HL-60 (cell line): ENCODE data around the gene FIGNL2.

ENCODE experiments used
- DNase-seq, 2 experiments: peaks; one replicate each; pipeline ENCODE4 v3.0.0-alpha.2; 2010 to 2020; ENCODE audit warnings: low read depth in 1 of 2, low spot score in 1 of 2
- H3K27ac ChIP-seq: fragments of 250-450 bp; sonication (Bioruptor Pico); replicated peaks from 2 replicates; pipeline ENCODE4 v1.5.1; 2020; ENCODE audit warnings: mild to moderate bottlenecking, moderate library complexity
- H3K27me3 ChIP-seq: fragments of 250-450 bp; sonication (Bioruptor Pico); 2 replicates; pipeline ENCODE4 v1.5.1; 2021; ENCODE audit warnings: mild to moderate bottlenecking, moderate library complexity; ENCODE audit not compliant: insufficient read depth, poor library complexity, severe bottlenecking
- H3K4me3 ChIP-seq: replicated peaks from 2 replicates; pipeline ENCODE4 v1.5.1; 2011; ENCODE audit warnings: mild to moderate bottlenecking, control low read depth, low read length; ENCODE audit not compliant: insufficient read depth
- GABPA ChIP-seq: IDR thresholded peaks from 2 replicates; pipeline ENCODE4 v1.6.1; 2012; ENCODE audit warnings: low read depth
- POLR2AphosphoS5 ChIP-seq: IDR thresholded peaks from 2 replicates; pipeline ENCODE4 v1.6.1; 2012; ENCODE audit warnings: low read depth
- SPI1 ChIP-seq: IDR thresholded peaks from 2 replicates; pipeline ENCODE4 v1.6.1; 2012; ENCODE audit warnings: low read depth, mild to moderate bottlenecking, borderline replicate concordance
- long read RNA-seq: library from polyadenylated mRNA; unstranded; transcript quantifications from one replicate; pipeline ENCODE4 v2.0.0, GENCODE V29; 2020
- TF ChIP-seq, protein P1 (sequence below): IDR thresholded peaks from 2 replicates; pipeline ENCODE4 v1.6.1; 2012; ENCODE audit warnings: low read depth; ENCODE audit not compliant: insufficient replicate concordance
- TF ChIP-seq, protein P2 (sequence below): IDR thresholded peaks from one replicate; pipeline ENCODE4 v1.5.1; 2011; ENCODE audit warnings: low read length, control low read depth, inconsistent platforms; ENCODE audit not compliant: insufficient read depth

Gene FIGNL2, protein sequence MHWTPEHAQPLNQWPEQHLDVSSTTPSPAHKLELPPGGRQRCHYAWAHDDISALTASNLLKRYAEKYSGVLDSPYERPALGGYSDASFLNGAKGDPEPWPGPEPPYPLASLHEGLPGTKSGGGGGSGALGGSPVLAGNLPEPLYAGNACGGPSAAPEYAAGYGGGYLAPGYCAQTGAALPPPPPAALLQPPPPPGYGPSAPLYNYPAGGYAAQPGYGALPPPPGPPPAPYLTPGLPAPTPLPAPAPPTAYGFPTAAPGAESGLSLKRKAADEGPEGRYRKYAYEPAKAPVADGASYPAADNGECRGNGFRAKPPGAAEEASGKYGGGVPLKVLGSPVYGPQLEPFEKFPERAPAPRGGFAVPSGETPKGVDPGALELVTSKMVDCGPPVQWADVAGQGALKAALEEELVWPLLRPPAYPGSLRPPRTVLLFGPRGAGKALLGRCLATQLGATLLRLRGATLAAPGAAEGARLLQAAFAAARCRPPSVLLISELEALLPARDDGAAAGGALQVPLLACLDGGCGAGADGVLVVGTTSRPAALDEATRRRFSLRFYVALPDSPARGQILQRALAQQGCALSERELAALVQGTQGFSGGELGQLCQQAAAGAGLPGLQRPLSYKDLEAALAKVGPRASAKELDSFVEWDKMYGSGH
- long read RNA-seq = 0 reads

DNA sequence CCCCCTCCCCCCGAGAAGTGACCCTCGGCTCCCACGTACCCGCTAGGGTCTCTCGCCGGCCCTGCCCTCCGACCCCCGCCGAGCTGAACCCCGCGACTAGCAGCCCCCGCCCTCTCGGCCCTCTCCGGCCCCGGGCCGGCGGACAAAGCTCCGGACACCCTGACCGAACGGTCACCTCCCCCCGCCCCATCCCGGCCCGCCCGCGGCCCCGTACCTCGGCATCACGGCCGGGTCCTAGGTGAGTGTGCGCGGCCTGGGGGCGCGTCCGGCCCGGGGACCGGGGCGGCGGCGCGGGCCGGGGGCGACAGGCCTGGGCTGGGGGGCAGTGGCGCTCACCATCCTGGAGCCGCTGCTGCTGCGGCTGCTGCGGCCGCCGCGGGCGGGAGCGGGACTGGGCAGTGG, at the start of gene FIGNL2:
TSS of gene FIGNL2 (minus strand) at position 393 of the 402 bp plus-strand sequence. CDS start 26,305 bp downstream, outside the sequence.
- H3K27me3 ChIP-seq = peaks cover 40% of the 10 kb centered on the region
- TF ChIP-seq, protein P1, sequence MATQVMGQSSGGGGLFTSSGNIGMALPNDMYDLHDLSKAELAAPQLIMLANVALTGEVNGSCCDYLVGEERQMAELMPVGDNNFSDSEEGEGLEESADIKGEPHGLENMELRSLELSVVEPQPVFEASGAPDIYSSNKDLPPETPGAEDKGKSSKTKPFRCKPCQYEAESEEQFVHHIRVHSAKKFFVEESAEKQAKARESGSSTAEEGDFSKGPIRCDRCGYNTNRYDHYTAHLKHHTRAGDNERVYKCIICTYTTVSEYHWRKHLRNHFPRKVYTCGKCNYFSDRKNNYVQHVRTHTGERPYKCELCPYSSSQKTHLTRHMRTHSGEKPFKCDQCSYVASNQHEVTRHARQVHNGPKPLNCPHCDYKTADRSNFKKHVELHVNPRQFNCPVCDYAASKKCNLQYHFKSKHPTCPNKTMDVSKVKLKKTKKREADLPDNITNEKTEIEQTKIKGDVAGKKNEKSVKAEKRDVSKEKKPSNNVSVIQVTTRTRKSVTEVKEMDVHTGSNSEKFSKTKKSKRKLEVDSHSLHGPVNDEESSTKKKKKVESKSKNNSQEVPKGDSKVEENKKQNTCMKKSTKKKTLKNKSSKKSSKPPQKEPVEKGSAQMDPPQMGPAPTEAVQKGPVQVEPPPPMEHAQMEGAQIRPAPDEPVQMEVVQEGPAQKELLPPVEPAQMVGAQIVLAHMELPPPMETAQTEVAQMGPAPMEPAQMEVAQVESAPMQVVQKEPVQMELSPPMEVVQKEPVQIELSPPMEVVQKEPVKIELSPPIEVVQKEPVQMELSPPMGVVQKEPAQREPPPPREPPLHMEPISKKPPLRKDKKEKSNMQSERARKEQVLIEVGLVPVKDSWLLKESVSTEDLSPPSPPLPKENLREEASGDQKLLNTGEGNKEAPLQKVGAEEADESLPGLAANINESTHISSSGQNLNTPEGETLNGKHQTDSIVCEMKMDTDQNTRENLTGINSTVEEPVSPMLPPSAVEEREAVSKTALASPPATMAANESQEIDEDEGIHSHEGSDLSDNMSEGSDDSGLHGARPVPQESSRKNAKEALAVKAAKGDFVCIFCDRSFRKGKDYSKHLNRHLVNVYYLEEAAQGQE = no peak
- TF ChIP-seq GABPA = no peak
- no peak for TF ChIP-seq POLR2AphosphoS5
- TF ChIP-seq SPI1 = no peak
- TF ChIP-seq, protein P2, sequence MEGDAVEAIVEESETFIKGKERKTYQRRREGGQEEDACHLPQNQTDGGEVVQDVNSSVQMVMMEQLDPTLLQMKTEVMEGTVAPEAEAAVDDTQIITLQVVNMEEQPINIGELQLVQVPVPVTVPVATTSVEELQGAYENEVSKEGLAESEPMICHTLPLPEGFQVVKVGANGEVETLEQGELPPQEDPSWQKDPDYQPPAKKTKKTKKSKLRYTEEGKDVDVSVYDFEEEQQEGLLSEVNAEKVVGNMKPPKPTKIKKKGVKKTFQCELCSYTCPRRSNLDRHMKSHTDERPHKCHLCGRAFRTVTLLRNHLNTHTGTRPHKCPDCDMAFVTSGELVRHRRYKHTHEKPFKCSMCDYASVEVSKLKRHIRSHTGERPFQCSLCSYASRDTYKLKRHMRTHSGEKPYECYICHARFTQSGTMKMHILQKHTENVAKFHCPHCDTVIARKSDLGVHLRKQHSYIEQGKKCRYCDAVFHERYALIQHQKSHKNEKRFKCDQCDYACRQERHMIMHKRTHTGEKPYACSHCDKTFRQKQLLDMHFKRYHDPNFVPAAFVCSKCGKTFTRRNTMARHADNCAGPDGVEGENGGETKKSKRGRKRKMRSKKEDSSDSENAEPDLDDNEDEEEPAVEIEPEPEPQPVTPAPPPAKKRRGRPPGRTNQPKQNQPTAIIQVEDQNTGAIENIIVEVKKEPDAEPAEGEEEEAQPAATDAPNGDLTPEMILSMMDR = no peak
- H3K4me3 ChIP-seq = no peak within 1 kb of the TSS
- no peak for DNase-seq
- H3K27ac ChIP-seq = no peak within 1 kb of the TSS

DNA sequence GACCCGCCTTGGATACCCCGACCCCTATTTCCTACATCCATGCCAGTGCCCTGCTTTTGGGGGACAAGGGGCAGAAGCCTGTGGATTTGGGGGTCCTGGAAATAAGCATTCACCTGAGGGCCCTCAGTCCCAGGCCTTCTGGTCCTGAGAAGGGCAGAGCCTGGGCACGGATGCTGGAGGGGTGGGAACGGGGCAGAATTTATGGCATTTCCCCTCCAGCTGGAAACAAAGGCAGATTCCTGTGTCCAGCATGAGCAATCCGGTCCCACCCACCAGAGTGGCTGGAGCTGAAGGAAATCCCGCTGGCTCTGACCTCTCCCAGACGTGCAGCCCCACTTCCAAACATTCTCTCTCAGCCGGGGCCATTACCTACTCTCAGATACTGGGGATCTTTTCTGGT, 48.7 kb upstream of the FIGNL2 start:
- Histone ChIP-seq H3K27me3 (no peaks in the 10 kb centered on the region), H3K27ac (no peak overlapping the region), H3K4me3 (no peak overlapping the region)
- TF ChIP-seq, protein P2 = no peak
- TF ChIP-seq SPI1 (no peak), POLR2AphosphoS5 (no peak), GABPA (no peak)
- TF ChIP-seq, protein P1 = no peak
- DNase-seq = no peak

DNA sequence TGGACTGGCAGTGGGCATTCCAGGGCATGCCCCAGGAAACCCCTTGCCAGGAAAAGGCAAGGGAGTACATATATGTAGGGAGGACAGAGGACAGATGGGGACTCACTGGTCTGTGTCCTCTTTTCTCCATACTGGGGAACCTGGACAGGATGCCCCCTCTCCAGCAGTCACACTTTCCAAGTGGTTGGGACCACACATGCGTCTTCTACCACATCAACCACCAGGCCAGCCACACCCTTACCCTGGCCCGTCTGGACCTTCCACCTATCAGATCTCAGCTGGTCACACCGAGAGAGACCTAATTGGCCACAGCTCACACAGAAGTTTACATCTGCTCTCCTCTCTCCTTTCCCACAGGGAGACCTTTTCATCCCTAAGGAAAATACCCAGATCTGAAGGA, 47.7 kb upstream of the FIGNL2 start:
- DNase-seq = no peak
- no peak overlapping the region for H3K4me3 ChIP-seq
- TF ChIP-seq POLR2AphosphoS5 = no peak
- TF ChIP-seq SPI1 = no peak
- TF ChIP-seq, protein P2 = no peak
- TF ChIP-seq, protein P1 = no peak
- no peak for TF ChIP-seq GABPA
- no peak overlapping the region for H3K27ac ChIP-seq
- H3K27me3 ChIP-seq = no peaks in the 10 kb centered on the region
